Activated naive CD4-positive, alpha-beta T cell treated with anti-CD3 and anti-CD28 coated beads for 36 hours (primary cell): ENCODE data around the gene SMIM24. TPM values are rescaled to one million over a fixed set of nuclear protein-coding genes. Genes with fewer than 3 reads are reported as not detected.
A peak's percentile ranks its signal among the peaks of the same experiment; 100 is the strongest.

Source experiments
- CTCF ChIA-PET: fragments of 350-600 bp; sonication (Branson Sonifier 250); formaldehyde crosslinking; loops from one replicate; lab custom pipeline; 2021; ENCODE audit warnings: antibody characterized with exemption; lab: Charles Lee
- DNase-seq: peaks from one replicate; pipeline ENCODE4 v3.0.0-alpha.2; 2020
- H3K27ac Mint-ChIP-seq: one replicate; pipeline ENCODE4 v1.8.0; 2021; ENCODE audit warnings: mild to moderate bottlenecking, mixed read lengths
- H3K27me3 Mint-ChIP-seq: one replicate; pipeline ENCODE4 v1.8.0; 2021; ENCODE audit warnings: low read depth, mixed read lengths
- H3K36me3 Mint-ChIP-seq: one replicate; pipeline ENCODE4 v1.8.0; 2021; ENCODE audit warnings: low read depth, mixed read lengths
- H3K4me1 Mint-ChIP-seq: one replicate; pipeline ENCODE4 v1.8.0; 2021; ENCODE audit warnings: low read depth, mixed read lengths
- H3K4me3 Mint-ChIP-seq: one replicate; pipeline ENCODE4 v1.8.0; 2021; ENCODE audit warnings: mild to moderate bottlenecking, moderate library complexity, mixed read lengths
- H3K9me3 Mint-ChIP-seq: one replicate; pipeline ENCODE4 v1.8.0; 2021; ENCODE audit warnings: mixed read lengths
- intact Hi-C: fragments of 100-400 bp; cut with micrococcal nuclease; formaldehyde crosslinking; loops from one replicate; pipeline ENCODE4 v1.15.1; 2023
- total RNA-seq, 2 experiments: library from RNA; stranded (reverse); gene quantifications; one replicate each; pipeline ENCODE4 v1.2.3, GENCODE V29; 2021

SMIM24 gene
- total RNA-seq, 2 experiments from 2014 or later: 0.41 TPM; not detected in 1

- H3K27me3 Mint-ChIP-seq: no peaks in the 10 kb centered on the region
- no peak overlapping the region for H3K4me3 Mint-ChIP-seq
- no peak for DNase-seq
- peaks cover 34% of the 10 kb centered on the region for H3K4me1 Mint-ChIP-seq
- H3K36me3 Mint-ChIP-seq: peaks cover 5% of the 10 kb centered on the region
- CTCF ChIA-PET: interaction anchor here (0.9 to 1.1 kb wide), 2 partner anchors 18 to 42 kb away, joined by 3 read pairs; no protein-coding TSS in a partner anchor
- no peak overlapping the region for H3K27ac Mint-ChIP-seq
- H3K9me3 Mint-ChIP-seq: no peaks in the 10 kb centered on the region
- intact Hi-C loops: no loop called here
These were observed 22.8 kb upstream of the SMIM24 start for GRCh38 chr19:3503036-3503572.

DNA sequence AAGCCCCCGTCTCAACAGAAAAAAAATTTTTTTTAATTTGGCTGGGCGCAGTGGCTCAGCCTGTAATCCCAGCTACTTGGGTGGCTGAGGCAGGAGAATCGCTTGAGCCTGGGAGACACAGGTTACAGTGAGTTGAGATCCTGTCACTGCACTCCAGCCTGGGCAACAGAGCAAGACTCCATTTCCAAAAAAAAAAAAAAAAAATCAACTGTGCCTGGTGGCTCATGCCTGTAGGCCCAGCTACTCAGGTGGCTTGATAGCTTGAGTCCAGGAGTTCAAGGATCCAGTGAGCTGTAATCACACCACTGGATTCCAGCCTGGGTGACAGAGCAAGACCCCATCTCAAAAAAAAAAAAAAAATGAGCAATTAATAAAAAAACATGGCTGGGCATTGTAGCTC is 21.5 kb upstream of the SMIM24 start:
- H3K36me3 Mint-ChIP-seq: peaks cover 5% of the 10 kb centered on the region
- no peak overlapping the region for H3K4me3 Mint-ChIP-seq
- H3K4me1 Mint-ChIP-seq: peaks cover 31% of the 10 kb centered on the region
- no peak overlapping the region for H3K27ac Mint-ChIP-seq
- H3K27me3 Mint-ChIP-seq: no peaks in the 10 kb centered on the region
- intact Hi-C loops: no loop called here
- no peaks in the 10 kb centered on the region for H3K9me3 Mint-ChIP-seq
- DNase-seq: no peak
- CTCF ChIA-PET: interaction anchor here (0.6 to 1.2 kb wide), 3 partner anchors 57 to 197 kb away, joined by 3 to 5 read pairs (median 4); no protein-coding TSS in a partner anchor

- Mint-ChIP-seq H3K4me3 (peak within 1 kb of the TSS; percentile 88), H3K36me3 (peaks cover 13% of the 10 kb centered on the region), H3K27me3 (no peaks in the 10 kb centered on the region), H3K27ac (peak within 1 kb of the TSS; percentile 92), H3K9me3 (no peaks in the 10 kb centered on the region), H3K4me1 (peaks cover 30% of the 10 kb centered on the region)
- DNase-seq: peak; percentile 98
- intact Hi-C loops: no loop called here
- CTCF ChIA-PET: interaction anchor here (0.6 to 0.9 kb wide), 3 partner anchors 16 to 126 kb away, joined by 3 to 4 read pairs (median 4); no protein-coding TSS in a partner anchor
These were observed 20.2 kb upstream of the SMIM24 start, which contains the start of gene DOHH for GRCh38 chr19:3500429-3501101. Gene DOHH (minus strand): TSS chr19:3500674. CDS start chr19:3496814, 3,860 bp downstream.

- no peaks in the 10 kb centered on the region for H3K27me3 Mint-ChIP-seq
- H3K4me3 Mint-ChIP-seq: peak overlapping the region; percentile 88
- peak overlapping the region; percentile 92 for H3K27ac Mint-ChIP-seq
- intact Hi-C loops: no loop called here
- DNase-seq: no peak
- no peaks in the 10 kb centered on the region for H3K9me3 Mint-ChIP-seq
- CTCF ChIA-PET: interaction anchor here (0.9 kb wide), 1 partner anchor 15 kb away, joined by 4 read pairs; no protein-coding TSS in a partner anchor
- H3K36me3 Mint-ChIP-seq: peaks cover 18% of the 10 kb centered on the region
- H3K4me1 Mint-ChIP-seq: peaks cover 32% of the 10 kb centered on the region
These were observed 19.6 kb upstream of the SMIM24 start for GRCh38 chr19:3499738-3500428.

GRCh38 chr19:3497757-3498520 is 17.6 kb upstream of the SMIM24 start:
- peaks cover 22% of the 10 kb centered on the region for H3K36me3 Mint-ChIP-seq
- H3K9me3 Mint-ChIP-seq: no peaks in the 10 kb centered on the region
- CTCF ChIA-PET: interaction anchor here (0.6 to 0.8 kb wide), 3 partner anchors 174 to 355 kb away, joined by 3 to 6 read pairs (median 3); no protein-coding TSS in a partner anchor
- H3K4me1 Mint-ChIP-seq: peaks cover 38% of the 10 kb centered on the region
- DNase-seq: no peak
- intact Hi-C loops: no loop called here
- no peaks in the 10 kb centered on the region for H3K27me3 Mint-ChIP-seq
- H3K27ac Mint-ChIP-seq: no peak overlapping the region
- H3K4me3 Mint-ChIP-seq: no peak overlapping the region

- no peak for DNase-seq
- Mint-ChIP-seq H3K4me1 (peaks cover 38% of the 10 kb centered on the region), H3K4me3 (no peak overlapping the region), H3K27me3 (no peaks in the 10 kb centered on the region), H3K9me3 (no peaks in the 10 kb centered on the region), H3K36me3 (peaks cover 28% of the 10 kb centered on the region), H3K27ac (no peak overlapping the region)
- CTCF ChIA-PET: interaction anchor here (0.6 kb wide), 1 partner anchor 191 kb away, joined by 3 read pairs; no protein-coding TSS in a partner anchor
- intact Hi-C loops: no loop called here
These were observed 16.3 kb upstream of the SMIM24 start for GRCh38 chr19:3496392-3497273.

DNA sequence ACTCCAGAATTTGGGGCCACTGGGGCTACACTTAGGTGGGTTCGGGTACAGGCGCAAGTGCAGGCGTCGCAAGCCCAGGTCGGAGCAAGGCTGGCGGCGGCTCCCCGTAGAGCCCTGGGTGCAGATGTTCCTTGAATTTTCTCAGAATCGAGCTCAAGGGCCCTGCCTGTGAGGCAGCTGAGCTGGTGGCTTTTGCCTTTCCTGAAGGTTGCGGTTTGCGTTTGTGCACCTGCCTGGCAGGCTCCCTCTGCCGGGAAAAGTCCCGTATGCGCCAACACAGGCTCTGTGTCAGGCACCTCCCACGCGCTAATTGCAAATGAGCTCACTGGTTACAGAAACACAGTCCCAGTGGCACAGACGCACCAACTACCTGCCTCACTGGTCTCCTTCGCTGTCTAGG is 14.2 kb upstream of the SMIM24 start:
- peak overlapping the region; percentile 86 for H3K27ac Mint-ChIP-seq
- CTCF ChIA-PET: interaction anchor here (0.6 to 2.1 kb wide), 8 partner anchors 9 to 963 kb away, joined by 3 to 19 read pairs (median 4); no protein-coding TSS in a partner anchor
- no peaks in the 10 kb centered on the region for H3K27me3 Mint-ChIP-seq
- peaks cover 28% of the 10 kb centered on the region for H3K4me1 Mint-ChIP-seq
- H3K9me3 Mint-ChIP-seq: no peaks in the 10 kb centered on the region
- intact Hi-C loops: no loop called here
- peak; percentile 91 for DNase-seq
- H3K36me3 Mint-ChIP-seq: peaks cover 28% of the 10 kb centered on the region
- H3K4me3 Mint-ChIP-seq: peak overlapping the region; percentile 45

DNA sequence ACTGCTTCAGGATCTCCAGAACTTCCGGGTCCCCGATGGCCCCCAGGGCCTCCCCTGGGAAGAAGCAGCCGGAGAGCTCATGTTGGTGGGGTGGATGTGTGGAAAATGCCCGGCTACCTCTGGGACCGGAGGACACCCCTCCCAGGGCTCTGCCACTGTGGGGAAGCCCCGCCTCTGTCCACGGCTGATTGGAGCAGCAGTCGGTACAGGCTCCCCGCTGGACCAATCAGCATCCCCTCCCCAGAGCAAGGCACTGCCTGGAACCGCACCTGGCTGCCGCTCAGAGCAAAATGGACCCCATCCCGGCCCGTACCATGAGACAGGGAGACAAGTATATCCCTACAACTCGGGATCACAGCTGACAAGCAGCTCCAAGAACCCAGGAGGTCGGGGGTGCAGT is 13.7 kb upstream of the SMIM24 start:
- peaks cover 28% of the 10 kb centered on the region for H3K36me3 Mint-ChIP-seq
- intact Hi-C loops: no loop called here
- peak overlapping the region; percentile 86 for H3K27ac Mint-ChIP-seq
- peak overlapping the region; percentile 45 for H3K4me3 Mint-ChIP-seq
- no peaks in the 10 kb centered on the region for H3K27me3 Mint-ChIP-seq
- CTCF ChIA-PET: interaction anchor here (0.6 to 2.1 kb wide), 4 partner anchors 9 to 74 kb away, joined by 5 to 19 read pairs (median 6); no protein-coding TSS in a partner anchor
- H3K9me3 Mint-ChIP-seq: no peaks in the 10 kb centered on the region
- peaks cover 25% of the 10 kb centered on the region for H3K4me1 Mint-ChIP-seq
- peak; percentile 75 for DNase-seq

GRCh38 chr19:3493651-3494050 is 13.3 kb upstream of the SMIM24 start:
- Mint-ChIP-seq H3K9me3 (no peaks in the 10 kb centered on the region), H3K27me3 (no peaks in the 10 kb centered on the region), H3K27ac (peak overlapping the region; percentile 47), H3K36me3 (peaks cover 28% of the 10 kb centered on the region), H3K4me3 (no peak overlapping the region), H3K4me1 (peaks cover 21% of the 10 kb centered on the region)
- intact Hi-C loops: no loop called here
- DNase-seq: no peak
- CTCF ChIA-PET: interaction anchor here (1.2 to 2.1 kb wide), 4 partner anchors 9 to 24 kb away, joined by 4 to 19 read pairs (median 5); no protein-coding TSS in a partner anchor

DNA sequence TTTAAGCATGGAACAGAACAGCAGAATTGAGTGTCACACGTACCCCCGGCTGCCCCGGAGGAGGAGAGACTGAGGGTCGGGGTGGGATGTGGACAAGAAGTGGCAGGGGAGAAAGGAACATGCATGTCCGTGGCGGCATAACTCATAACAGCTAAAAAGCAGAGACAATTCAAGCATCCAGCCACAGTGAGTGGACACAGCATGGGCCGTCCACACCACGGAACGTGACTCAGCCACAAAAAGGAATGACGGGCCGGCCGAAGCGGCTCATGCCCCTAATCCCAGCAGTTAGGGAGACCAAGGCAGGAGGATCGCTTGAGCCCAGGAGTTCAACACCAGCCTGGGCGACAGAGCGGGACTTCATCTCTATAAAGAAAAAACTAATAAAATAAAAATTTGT is 12.6 kb upstream of the SMIM24 start:
- CTCF ChIA-PET: interaction anchor here (1.2 kb wide), 1 partner anchor 20 kb away, joined by 4 read pairs; no protein-coding TSS in a partner anchor
- no peak for DNase-seq
- intact Hi-C loops: no loop called here
- Mint-ChIP-seq H3K4me1 (peaks cover 16% of the 10 kb centered on the region), H3K4me3 (no peak overlapping the region), H3K36me3 (peaks cover 28% of the 10 kb centered on the region), H3K9me3 (no peaks in the 10 kb centered on the region), H3K27me3 (no peaks in the 10 kb centered on the region), H3K27ac (peak overlapping the region; percentile 26)
